GM12878 (cell line): ENCODE measurements around the gene TRABD2B. TPM values are rescaled to one million over a fixed set of nuclear protein-coding genes. Genes with fewer than 3 reads are reported as not detected.

Experiments used
- ATAC-seq: fragments of 200-7000 bp; cut with Tn5 transposase; 3 replicates; pipeline ENCODE4 v1.9.1; 2020; ENCODE audit warnings: mild to moderate bottlenecking, moderate library complexity
- BruUV-seq: library from RNA; stranded (reverse); fragments of 400-500 nt; replicated peaks from 2 replicates; lab custom pipeline; 2021; lab: Mats Ljungman, UMichigan
- CTCF ChIA-PET: fragments of 300-600 bp; sonication (Branson Sonifier 250); formaldehyde crosslinking; extraction: SDS; loops from one replicate; lab custom pipeline; 2021; ENCODE audit warnings: inconsistent platforms; lab: Yijun Ruan, JAX
- POLR2A ChIA-PET: fragments of 350-600 bp; formaldehyde crosslinking; extraction: SDS; loops from one replicate; lab custom pipeline; 2021; ENCODE audit warnings: inconsistent platforms; lab: Charles Lee
- RAD21 ChIA-PET: fragments of 300-600 bp; sonication (Branson Sonifier 250); formaldehyde crosslinking; loops from one replicate; lab custom pipeline; 2023; ENCODE audit warnings: antibody characterized with exemption; ENCODE audit not compliant: unreplicated experiment; lab: Charles Lee
- SMC1A ChIA-PET: fragments of 300-600 bp; sonication (Branson Sonifier 250); formaldehyde crosslinking; loops from one replicate; lab custom pipeline; 2023; ENCODE audit not compliant: unreplicated experiment, uncharacterized antibody; lab: Charles Lee
- DNase-seq: peaks from one replicate; pipeline ENCODE4 v3.0.0-alpha.2; 2011; ENCODE audit warnings: low read depth, low spot score
- FAIRE-seq: peaks from 3 replicates; lab custom pipeline; 2011; peaks lifted over from hg19 to GRCh38; lab: Jason Lieb, UNC
- H2AFZ ChIP-seq: 2 replicates; pipeline ENCODE4 v1.6.0; 2011; ENCODE audit warnings: low read depth, low read length, control low read depth; ENCODE audit not compliant: control insufficient read depth
- H3K27ac ChIP-seq: 2 replicates; pipeline ENCODE4 v1.5.1; 2011; ENCODE audit warnings: control low read depth; ENCODE audit not compliant: control insufficient read depth, insufficient read depth
- H3K27me3 ChIP-seq, 2 experiments: replicated peaks in 1 of 2; 2 replicates each; pipeline versions ENCODE4 v1.6.0 to v1.6.1; 2011; ENCODE audit warnings: low read length in 1 of 2; ENCODE audit not compliant: control insufficient read depth in 2 of 2, insufficient read depth in 2 of 2
- H3K36me3 ChIP-seq, 2 experiments: 2 replicates each; pipeline ENCODE4 v1.5.1; 2011; ENCODE audit warnings: low read length in 1 of 2; ENCODE audit not compliant: control insufficient read depth in 2 of 2, insufficient read depth in 2 of 2
- H3K4me1 ChIP-seq: 2 replicates; pipeline ENCODE4 v1.6.1; 2011; ENCODE audit warnings: mild to moderate bottlenecking, low read length, moderate library complexity, mixed read lengths; ENCODE audit not compliant: control insufficient read depth, insufficient read depth
- H3K4me2 ChIP-seq: 2 replicates; pipeline ENCODE4 v1.6.0; 2011; ENCODE audit warnings: control low read depth; ENCODE audit not compliant: control insufficient read depth, insufficient read depth
- H3K4me3 ChIP-seq: fragments of 200-600 bp; sonication (generic); 2 replicates; pipeline ENCODE4 v1.5.1; 2016
- H3K79me2 ChIP-seq: 2 replicates; pipeline ENCODE4 v1.6.0; 2011; ENCODE audit warnings: low read length; ENCODE audit not compliant: control insufficient read depth, insufficient read depth
- H3K9ac ChIP-seq: 2 replicates; pipeline ENCODE4 v1.8.0; 2011; ENCODE audit warnings: low read length, control low read depth, mixed read lengths; ENCODE audit not compliant: control insufficient read depth, insufficient read depth
- H3K9me3 ChIP-seq: replicated peaks from 3 replicates; pipeline ENCODE4 v1.5.1; 2011; ENCODE audit warnings: mild to moderate bottlenecking, low read length; ENCODE audit not compliant: control insufficient read depth, insufficient read depth
- H4K20me1 ChIP-seq: 2 replicates; pipeline ENCODE4 v1.6.0; 2011; ENCODE audit not compliant: control insufficient read depth, insufficient read depth
- CHD1 ChIP-seq: IDR thresholded peaks from 2 replicates; pipeline ENCODE4 v1.6.1; 2012; ENCODE audit warnings: low read depth, low read length, improper control_type of control experiment
- JUND ChIP-seq: IDR thresholded peaks from 2 replicates; pipeline ENCODE4 v1.6.1; 2012; ENCODE audit warnings: low read depth, mild to moderate bottlenecking, low read length, improper control_type of control experiment, moderate library complexity
- MTA2 ChIP-seq: fragments of 450-650 bp; IDR thresholded peaks from 2 replicates; pipeline ENCODE4 v1.6.1; 2016; ENCODE audit warnings: low read depth, mild to moderate bottlenecking, moderate library complexity
- NFXL1 ChIP-seq: fragments of 450-650 bp; IDR thresholded peaks from 2 replicates; pipeline ENCODE4 v1.6.1; 2017; ENCODE audit warnings: antibody characterized with exemption, mild to moderate bottlenecking, borderline replicate concordance
- NR2C2 ChIP-seq: IDR thresholded peaks from 2 replicates; pipeline ENCODE4 v1.6.1; 2011; ENCODE audit warnings: borderline replicate concordance, low read depth; ENCODE audit not compliant: control insufficient read depth, insufficient read length
- RUNX3 ChIP-seq: IDR thresholded peaks from 2 replicates; pipeline ENCODE4 v1.6.1; 2012; ENCODE audit warnings: low read length, inconsistent platforms
- SREBF1 ChIP-seq: IDR thresholded peaks from 2 replicates; pipeline ENCODE4 v1.6.1; 2012; ENCODE audit warnings: mild to moderate bottlenecking, low read length
- TCF7 ChIP-seq: IDR thresholded peaks from 2 replicates; pipeline ENCODE4 v1.6.1; 2014; ENCODE audit warnings: antibody characterized with exemption, borderline replicate concordance
- ZNF384 ChIP-seq: IDR thresholded peaks from 2 replicates; pipeline ENCODE4 v1.6.1; 2012; ENCODE audit warnings: low read depth, mild to moderate bottlenecking, low read length, improper control_type of control experiment, borderline replicate concordance
- WGBS: methylation state at CpG from one replicate; pipeline ENCODE4 v1.1.6; 2016; ENCODE audit warnings: low lambda C conversion rate; ENCODE audit not compliant: insufficient replicate concordance, insufficient coverage; ENCODE audit errors: missing lambda C conversion rate; 5-methylcytosine and 5-hydroxymethylcytosine counted together
- in situ Hi-C: fragments of 300-500 bp; cut with MboI; formaldehyde crosslinking; loops from 9 replicates; pipeline ENCODE4 v1.14.3; 2018; ENCODE audit warnings: mixed read lengths
- intact Hi-C: fragments of 100-400 bp; cut with micrococcal nuclease; formaldehyde crosslinking; loops from one replicate; pipeline ENCODE4 v1.14.2; 2022; ENCODE audit not compliant: unreplicated experiment
- polyA plus RNA-seq, 11 experiments: library from polyadenylated mRNA; depleted of rRNA in 4 of 11; unstranded in 6 of 11; stranded (reverse) in 5 of 11; fragments of >200 nt; fragmentation: Nextera tagmentation in 4 of 11; fragmentation: Illumina TruSeq in 1 of 11; extraction: Ambion mirVana in 4 of 11; extraction: Trizol in 1 of 11; gene quantifications; 1 replicate in 1 of 11; 2 replicates in 10 of 11; pipeline versions ENCODE4 v1.2.1 to v1.2.3, GENCODE V29; 2011 to 2016; ENCODE audit warnings: inconsistent platforms in 2 of 11, missing spikeins in 2 of 11, low read depth in 1 of 11
- total RNA-seq, 4 experiments: library from RNA; depleted of rRNA in 3 of 4; stranded (reverse); fragments of >200 nt in 3 of 4; fragmentation: Illumina TruSeq in 1 of 4; extraction: Trizol in 1 of 4; gene quantifications; 2 replicates each; pipeline versions ENCODE4 v1.2.1 to v1.2.3, GENCODE V29; 2013 to 2021
- TF ChIP-seq, protein P1 (sequence below): fragments of 450-650 bp; formaldehyde crosslinking; IDR thresholded peaks from 2 replicates; pipeline ENCODE4 v1.4.0; 2022; ENCODE audit warnings: mild to moderate bottlenecking, moderate library complexity
- TF ChIP-seq, protein P2 (sequence below): IDR thresholded peaks from 2 replicates; pipeline ENCODE4 v1.6.1; 2012; ENCODE audit warnings: low read depth, low read length, improper control_type of control experiment

TRABD2B gene
- total and polyA plus RNA-seq, 10 of the 15 experiments (the other 5 are each of a cell fraction or from before 2014, with no cell fraction given), result not detected

DNA sequence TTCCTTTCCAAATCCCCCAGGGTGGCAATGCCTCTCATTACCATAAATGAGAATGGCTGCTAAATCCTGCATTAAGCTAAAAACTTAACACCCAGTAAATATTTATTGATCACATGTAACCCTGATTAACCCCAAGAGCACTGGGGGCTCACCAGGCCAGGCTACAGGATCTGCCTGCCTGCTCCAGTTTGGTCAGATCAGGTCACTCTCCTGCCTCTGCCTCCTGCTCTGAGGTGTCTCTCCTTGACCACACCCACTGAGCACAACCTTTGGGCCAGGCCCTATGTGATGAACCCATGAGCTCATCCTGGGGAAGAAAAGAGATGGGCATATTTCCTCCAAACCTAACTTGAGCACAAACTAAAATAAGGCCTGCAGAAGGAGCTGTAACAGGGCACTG is 93.5 kb downstream of the TRABD2B start (continued):
- TF ChIP-seq RUNX3, result no peak
- no peak for TF ChIP-seq MTA2
- no peak for TF ChIP-seq JUND
- TF ChIP-seq, protein P1, sequence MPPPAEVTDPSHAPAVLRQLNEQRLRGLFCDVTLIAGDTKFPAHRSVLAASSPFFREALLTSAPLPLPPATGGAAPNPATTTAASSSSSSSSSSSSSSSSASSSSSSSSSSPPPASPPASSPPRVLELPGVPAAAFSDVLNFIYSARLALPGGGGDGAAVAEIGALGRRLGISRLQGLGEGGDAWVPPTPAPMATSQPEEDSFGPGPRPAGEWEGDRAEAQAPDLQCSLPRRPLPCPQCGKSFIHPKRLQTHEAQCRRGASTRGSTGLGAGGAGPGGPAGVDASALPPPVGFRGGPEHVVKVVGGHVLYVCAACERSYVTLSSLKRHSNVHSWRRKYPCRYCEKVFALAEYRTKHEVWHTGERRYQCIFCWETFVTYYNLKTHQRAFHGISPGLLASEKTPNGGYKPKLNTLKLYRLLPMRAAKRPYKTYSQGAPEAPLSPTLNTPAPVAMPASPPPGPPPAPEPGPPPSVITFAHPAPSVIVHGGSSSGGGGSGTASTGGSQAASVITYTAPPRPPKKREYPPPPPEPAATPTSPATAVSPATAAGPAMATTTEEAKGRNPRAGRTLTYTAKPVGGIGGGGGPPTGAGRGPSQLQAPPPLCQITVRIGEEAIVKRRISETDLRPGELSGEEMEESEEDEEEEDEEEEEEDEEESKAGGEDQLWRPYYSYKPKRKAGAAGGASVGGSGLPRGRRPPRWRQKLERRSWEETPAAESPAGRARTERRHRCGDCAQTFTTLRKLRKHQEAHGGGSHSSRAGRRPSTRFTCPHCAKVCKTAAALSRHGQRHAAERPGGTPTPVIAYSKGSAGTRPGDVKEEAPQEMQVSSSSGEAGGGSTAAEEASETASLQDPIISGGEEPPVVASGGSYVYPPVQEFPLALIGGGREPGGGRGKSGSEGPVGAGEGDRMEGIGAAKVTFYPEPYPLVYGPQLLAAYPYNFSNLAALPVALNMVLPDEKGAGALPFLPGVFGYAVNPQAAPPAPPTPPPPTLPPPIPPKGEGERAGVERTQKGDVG, result no peak
- no peak for TF ChIP-seq SREBF1
- TF ChIP-seq TCF7, result no peak

DNA sequence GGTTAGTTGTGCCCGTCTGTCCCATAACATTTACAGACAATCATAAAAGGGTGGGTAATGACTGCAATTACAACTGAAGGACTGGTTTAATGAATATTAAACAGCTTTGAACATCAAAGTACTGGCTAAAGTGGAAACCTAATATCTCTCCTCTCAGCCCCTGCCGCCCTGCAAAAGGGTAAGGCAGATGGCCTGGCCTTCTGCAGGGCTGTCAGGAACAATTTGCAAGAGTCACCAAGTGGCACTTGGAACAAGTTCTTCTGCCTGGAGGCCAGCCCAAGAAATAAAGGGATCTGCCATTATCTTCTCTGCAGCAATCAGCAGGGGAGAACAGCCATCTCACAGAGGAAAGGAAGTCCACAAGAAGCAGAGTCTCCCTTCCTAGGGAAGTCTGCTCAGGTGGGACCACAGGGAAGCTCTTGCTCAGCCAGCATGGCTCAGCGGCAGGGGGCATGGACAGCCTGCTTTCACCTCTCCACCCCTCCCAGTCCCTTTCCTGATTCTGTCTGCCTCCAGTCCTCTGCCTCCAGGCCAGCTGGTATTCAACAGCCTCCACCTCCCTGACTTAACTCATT is 96.1 kb downstream of the TRABD2B start:
- no peak for ATAC-seq
- Histone ChIP-seq H3K4me1 (no peaks in the 10 kb centered on the region), H3K4me2 (no peak overlapping the region), H3K9ac (no peak overlapping the region), H2AFZ (no peak overlapping the region), H3K4me3 (no peak overlapping the region), H3K79me2 (no peaks in the 10 kb centered on the region), H4K20me1 (no peaks in the 10 kb centered on the region; the same call in 1 of the 2 replicates), H3K36me3 (no peaks in the 10 kb centered on the region), H3K9me3 (no peaks in the 10 kb centered on the region), H3K27me3 (peaks cover 2 to 6% of the 10 kb centered on the region in 2 experiments; a peak in 3 of 4 replicates), H3K27ac (no peak overlapping the region)
- ChIA-PET POLR2A (interaction anchor here (0.6 kb wide), 1 partner anchor 33 kb away, joined by 3 read pairs; no protein-coding TSS in a partner anchor), SMC1A (no interaction called here), CTCF (no interaction called here), RAD21 (no interaction called here)
- 38% methylated on average over 3 of the region's 3 CpGs for WGBS
- no peak for FAIRE-seq
- in situ Hi-C loops (no loop called here), intact Hi-C loops (no loop called here)
- TF ChIP-seq ZNF384 (no peak), NR2C2 (no peak), CHD1 (no peak), NFXL1 (no peak)
- TF ChIP-seq, protein P2, sequence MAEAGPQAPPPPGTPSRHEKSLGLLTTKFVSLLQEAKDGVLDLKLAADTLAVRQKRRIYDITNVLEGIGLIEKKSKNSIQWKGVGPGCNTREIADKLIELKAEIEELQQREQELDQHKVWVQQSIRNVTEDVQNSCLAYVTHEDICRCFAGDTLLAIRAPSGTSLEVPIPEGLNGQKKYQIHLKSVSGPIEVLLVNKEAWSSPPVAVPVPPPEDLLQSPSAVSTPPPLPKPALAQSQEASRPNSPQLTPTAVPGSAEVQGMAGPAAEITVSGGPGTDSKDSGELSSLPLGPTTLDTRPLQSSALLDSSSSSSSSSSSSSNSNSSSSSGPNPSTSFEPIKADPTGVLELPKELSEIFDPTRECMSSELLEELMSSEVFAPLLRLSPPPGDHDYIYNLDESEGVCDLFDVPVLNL, result no peak
- BruUV-seq, result no TSS peak
- no peak for DNase-seq
